Activated CD8-positive, alpha-beta memory T cell treated with anti-CD3 and anti-CD28 coated beads for 36 hours (primary cell): ENCODE data around the gene PRIMA1. TPM values are rescaled to one million over a fixed set of nuclear protein-coding genes. Genes with fewer than 3 reads are reported as not detected.
"Not testable (repeated sequence)": the region's sequence is repeated elsewhere in the genome, so short reads cannot be mapped to it uniquely, and the experiment has no call there.

ENCODE experiments used
- CTCF ChIA-PET: fragments of 350-600 bp; sonication (Branson Sonifier 250); formaldehyde crosslinking; loops from one replicate; lab custom pipeline; 2021; ENCODE audit warnings: antibody characterized with exemption; lab: Charles Lee
- POLR2A ChIA-PET: fragments of 350-600 bp; sonication (Branson Sonifier 250); formaldehyde crosslinking; loops from one replicate; lab custom pipeline; 2021; ENCODE audit warnings: antibody characterized with exemption; lab: Charles Lee
- total RNA-seq, 2 experiments: library from RNA; stranded (reverse); gene quantifications; one replicate each; pipeline ENCODE4 v1.2.3, GENCODE V29; 2021

The PRIMA1 gene, protein sequence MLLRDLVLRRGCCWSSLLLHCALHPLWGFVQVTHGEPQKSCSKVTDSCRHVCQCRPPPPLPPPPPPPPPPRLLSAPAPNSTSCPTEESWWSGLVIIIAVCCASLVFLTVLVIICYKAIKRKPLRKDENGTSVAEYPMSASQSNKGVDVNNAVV
- not detected for total RNA-seq

DNA sequence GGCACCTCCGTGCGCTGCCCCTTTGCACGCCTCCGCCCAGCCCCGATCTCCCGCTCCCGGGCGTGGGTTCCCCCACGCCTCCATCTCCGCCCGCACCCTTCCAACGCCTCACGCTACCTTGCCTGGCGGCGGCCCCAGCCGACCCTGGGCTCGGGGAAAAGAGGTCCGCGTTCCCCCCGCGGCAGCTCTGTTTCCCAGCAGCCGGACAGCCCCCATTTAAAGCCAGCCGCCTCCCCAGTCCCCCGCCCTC, at the start of gene PRIMA1:
Gene PRIMA1, minus strand, starts transcription at position 193 of the 250 bp plus-strand sequence. CDS start 767 bp downstream, outside the sequence.
- ChIA-PET POLR2A (no interaction called here), CTCF (no interaction called here)

DNA sequence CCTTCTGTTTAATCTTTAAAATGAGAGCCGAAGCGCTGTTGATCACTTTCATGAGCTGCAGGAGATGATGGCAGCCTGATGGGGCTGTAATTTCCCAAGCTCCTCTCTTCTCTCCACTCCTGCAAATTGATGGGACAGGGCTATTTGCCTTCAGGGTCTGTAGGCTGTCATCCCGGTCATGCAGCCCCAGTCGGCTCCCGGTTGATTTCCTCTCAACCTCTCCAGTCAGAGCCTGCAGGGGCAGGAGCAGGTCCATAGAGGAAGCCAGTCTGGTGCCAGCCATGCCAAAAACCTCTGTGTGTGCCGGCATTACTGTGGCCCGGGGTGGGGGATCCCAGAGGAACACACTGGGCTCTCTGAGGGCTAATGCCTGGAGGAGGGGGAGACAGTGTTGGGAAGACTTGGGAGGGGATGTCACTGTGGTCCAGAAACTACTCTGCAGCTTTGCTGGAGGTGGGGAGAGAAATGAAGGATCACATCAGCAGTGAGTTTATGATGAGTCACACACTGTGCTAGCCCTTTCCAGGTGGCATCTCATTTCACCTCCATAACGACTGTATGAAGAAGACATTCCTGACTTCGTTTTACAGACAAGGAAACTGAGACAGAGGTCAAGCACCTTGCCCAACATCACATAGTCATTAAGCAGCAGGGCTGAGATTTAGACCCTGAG, 46.5 kb upstream of the PRIMA1 start:
- CTCF ChIA-PET = no interaction called here
- POLR2A ChIA-PET = no interaction called here

DNA sequence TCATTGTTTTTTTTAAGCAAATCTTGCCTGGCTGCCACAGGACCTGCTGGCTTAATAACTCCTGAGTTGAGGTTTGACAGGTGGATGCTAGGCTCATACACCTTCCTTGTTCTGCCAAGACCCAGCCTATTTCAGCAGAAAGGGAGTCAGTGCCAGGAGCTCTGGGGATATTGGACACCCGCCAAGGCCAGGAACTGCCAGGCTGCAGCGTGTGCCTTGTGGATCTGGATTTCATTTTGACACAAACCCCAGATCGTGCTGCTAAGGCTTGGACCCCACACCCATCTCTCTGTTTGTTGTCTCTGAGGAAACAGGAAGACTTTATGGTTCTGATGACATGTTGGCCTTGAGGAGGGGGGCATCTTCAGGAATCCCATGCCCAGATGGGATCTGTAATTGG, 44.4 kb upstream of the PRIMA1 start:
- POLR2A ChIA-PET = no interaction called here
- CTCF ChIA-PET = no interaction called here

DNA sequence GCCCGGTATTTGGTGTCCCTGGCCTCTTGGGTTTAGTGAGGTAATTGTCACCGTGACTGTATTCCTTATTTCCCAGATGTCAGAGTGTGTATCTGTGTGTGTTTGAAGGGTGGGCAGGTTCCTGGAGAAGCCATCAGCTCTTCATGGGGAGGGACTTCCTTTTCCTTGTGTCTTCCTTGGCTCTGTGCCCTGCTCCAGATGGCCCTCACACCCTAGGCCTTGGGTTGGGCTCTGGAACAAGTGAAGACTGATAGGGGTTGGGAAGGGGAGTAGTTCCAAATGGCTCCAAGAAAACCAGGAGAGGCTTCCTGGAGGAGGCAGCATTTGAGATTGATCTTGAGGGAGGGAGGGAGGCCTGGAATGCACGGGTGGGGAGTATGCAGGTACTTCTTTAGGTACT, 43.8 kb upstream of the PRIMA1 start:
- CTCF ChIA-PET = interaction anchor here (0.7 kb wide), 1 partner anchor 8 kb away, joined by 5 read pairs; no protein-coding TSS in a partner anchor
- POLR2A ChIA-PET = no interaction called here

DNA sequence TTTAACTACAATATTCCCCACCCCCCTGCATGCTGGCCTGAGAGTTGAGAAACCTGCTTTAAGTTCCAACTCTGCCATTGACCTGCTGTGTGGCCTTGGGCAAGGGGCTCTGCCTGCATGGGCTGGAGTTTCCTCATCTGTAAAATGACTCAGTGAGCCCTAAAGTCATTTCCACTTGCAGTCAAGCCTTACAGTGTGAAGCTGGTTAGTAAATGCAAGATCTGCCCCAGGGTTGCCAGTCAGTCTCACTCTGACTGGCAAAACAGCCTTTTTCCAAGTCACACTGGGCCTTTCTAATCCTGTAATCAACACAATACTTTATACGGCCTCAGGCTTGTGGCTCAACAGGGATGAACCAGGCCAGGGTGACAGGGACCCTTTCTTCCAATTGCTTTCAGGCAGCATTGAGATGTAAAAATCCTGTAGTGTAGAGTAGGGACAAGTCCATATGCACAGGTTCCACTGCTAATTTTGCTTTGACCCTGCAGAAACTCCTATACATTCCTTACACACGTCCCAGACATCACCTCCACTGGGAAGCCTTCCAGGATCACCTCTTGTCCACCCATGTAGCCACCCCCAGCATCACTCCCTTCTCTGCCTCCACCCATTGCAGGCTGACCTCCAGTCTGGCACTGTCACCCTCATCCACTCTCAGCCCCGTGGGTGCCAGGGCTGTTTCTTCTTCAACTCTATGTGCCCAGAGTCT, 42.6 kb upstream of the PRIMA1 start:
- ChIA-PET CTCF (interaction anchor here (0.7 kb wide), 1 partner anchor 7 kb away, joined by 5 read pairs; no protein-coding TSS in a partner anchor), POLR2A (no interaction called here)

DNA sequence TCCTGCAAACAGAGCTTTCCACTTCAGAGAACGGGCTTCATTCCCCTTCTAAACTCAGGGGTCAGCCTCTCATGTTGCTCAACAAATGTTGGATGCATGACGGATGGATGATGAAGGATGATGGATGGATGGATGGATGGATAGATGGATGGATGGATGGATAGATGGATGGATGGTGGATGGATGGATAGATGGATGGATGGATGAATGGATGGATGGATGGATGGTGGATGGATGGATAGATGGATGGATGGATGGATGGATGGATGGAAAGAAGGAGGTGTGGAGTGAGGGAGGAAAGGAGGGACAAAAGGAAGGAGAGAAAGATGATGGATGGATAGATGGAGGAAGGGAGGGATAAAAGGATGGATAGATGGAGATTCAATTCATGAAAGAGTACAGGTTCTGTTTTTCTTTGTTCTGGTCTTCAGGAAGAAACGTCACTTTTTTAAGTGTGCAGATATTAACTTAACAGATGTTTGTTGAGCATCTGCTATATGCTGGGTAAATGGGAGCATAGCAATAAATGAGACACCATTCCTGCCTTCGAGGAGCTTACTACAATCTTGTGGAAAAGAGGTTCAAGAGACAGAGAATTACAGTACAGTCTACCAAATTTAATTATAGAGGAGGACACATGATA, 41.7 kb upstream of the PRIMA1 start:
- ChIA-PET POLR2A (no interaction called here), CTCF (no interaction called here)

DNA sequence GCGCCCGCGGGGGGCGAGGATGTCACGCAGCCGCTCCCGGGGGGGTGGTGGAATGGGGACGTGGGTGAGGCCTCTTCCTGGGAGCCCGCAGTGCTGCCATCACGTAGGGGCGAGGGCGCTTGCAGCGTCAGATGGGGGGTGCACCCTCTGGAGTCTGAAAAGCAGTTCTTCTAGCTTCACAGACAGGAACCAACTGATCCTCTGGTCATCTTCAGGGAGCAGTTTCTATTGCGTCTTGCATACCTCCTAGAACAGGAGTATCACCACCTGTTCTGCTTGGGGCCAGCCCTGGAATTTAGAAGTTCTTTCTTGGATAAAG, 36.9 kb upstream of the PRIMA1 start:
- POLR2A ChIA-PET = no interaction called here
- CTCF ChIA-PET = no interaction called here

DNA sequence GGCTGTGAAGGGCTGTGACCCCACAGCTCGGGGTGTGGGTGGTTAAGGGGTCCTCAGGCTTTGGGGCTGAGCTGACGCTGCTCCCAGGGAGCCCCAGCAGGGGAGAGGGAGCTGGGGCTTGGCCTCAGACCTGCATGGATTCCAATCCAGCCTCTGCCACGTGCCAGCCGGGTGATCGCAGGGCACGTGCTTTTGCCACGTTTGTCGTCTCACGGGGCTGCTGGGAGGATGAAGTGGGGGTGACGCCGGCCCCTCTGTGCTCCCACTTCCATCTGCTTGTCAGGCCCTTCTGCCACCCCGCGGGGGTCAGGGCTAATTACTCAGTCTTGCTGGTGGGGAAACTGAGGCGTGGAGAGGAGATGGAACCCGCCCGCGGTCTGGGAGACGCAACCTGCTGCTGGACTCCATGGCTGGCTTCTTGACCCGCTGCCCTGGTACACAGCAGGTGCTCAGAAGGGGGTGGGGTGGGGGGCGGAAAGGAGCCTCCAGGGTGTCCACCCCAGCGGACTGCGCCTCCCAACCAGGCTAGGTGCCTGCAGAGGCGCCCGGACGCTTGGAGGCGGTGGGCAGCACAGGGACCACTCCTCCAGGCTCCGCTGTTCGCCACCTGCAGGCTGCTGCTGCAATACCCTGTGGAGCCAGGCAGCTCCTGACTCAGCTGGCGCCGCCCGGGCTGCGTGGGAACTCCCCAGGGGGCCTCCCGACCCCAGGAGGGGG, 36.4 kb upstream of the PRIMA1 start:
- ChIA-PET CTCF (no interaction called here), POLR2A (no interaction called here)

DNA sequence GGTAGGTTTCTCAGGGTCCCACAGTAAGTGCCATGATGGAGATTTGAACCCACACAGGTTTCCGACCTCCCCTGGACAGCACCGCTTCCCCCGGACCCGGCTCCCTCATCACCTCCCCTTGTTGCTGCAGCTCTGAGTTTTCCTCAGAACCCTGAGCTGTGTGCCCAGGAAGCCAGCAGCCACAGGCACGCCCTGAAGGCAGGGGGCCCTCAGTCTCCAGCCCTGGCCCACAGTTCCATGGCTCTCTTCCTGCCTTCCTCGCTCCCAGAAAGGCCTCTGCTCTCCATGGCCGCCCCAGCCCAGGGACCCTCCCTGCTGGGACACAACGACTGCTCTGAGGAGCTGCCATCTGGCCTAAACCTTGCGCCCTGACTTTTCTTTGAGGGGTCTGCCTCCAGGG, 35.8 kb upstream of the PRIMA1 start:
- ChIA-PET POLR2A (no interaction called here), CTCF (interaction anchor here (0.5 kb wide), 1 partner anchor 7 kb away, joined by 5 read pairs; no protein-coding TSS in a partner anchor)

DNA sequence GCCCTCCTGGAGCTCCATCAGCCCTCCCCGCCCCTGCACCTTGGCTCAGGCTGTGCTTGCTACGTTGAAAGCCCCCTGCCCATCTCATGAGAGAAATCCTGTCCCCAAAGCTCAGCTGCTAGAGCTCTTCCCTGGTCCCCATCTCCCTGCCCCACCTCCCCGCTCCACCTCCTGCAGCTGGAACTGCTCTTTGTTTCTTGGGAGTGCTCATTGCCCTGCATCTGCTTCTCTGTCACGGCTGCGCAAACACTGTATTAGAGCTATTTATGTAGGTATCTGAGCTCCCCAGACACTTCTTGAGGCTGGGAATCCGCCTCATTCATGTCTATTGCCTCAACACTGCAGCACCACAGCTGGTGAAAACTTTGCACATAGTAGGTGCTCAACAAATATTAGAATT, 32.8 kb upstream of the PRIMA1 start:
- ChIA-PET CTCF (no interaction called here), POLR2A (no interaction called here)

DNA sequence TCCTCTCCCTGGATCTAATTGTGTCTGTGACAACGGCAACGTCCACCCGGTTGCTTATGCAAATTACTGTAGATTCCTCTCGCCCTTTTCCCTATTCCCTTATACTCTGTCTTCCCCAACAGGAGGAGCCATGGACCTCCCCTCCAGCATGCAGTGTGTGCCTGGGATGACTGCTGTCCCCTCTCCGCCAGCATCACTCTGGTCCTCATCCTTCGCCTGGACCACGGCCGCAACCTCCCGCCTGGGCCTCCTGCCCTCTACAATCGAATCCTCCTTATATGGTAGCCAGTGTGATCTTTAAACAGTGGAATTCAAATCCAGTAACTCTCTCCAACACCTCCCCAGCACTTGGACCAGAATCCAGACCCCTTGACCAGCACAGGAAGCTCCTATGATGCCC, 30.6 kb upstream of the PRIMA1 start:
- ChIA-PET POLR2A (no interaction called here), CTCF (no interaction called here)

DNA sequence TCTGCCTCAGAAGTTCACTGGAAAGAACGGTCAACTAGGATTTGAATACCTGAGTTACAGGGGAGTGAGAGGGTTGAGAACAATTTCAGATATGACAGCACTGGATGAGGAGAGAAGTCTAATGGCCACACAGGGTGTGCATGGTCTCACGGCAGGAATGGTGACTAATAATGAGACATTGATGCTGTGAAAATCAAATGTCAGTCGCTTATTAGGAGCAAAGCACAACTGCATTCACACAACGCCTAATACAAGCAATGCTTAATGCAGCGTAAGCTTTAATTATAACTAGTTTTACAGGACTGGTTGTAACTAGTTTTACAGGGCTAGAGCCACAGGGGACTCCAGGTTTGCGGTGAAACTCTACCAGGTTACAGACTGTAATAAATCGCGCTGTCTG, 23.4 kb upstream of the PRIMA1 start:
- POLR2A ChIA-PET = no interaction called here

DNA sequence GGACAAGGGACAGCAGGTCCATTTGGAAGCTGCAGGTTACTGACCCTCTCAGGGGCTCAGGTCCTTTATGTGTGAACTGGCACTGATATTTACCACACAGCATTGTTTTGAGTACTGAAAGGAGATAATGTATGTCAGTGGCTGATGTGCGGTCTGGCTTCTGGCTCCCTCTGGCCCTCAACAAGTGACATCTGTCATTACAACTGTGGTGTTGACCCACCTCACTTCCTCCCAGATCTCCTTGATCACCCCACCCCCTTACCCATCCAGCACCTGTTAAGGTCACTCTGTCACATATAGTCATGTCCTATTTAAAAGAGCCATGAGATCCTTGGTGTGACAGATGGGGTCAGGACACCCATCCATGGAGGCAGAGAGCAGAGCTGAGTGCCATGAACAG, 22.7 kb upstream of the PRIMA1 start:
- POLR2A ChIA-PET = no interaction called here
- CTCF ChIA-PET = no interaction called here

More for the DNA sequence above, 23.4 kb upstream of the PRIMA1 start:
- CTCF ChIA-PET = no interaction called here

DNA sequence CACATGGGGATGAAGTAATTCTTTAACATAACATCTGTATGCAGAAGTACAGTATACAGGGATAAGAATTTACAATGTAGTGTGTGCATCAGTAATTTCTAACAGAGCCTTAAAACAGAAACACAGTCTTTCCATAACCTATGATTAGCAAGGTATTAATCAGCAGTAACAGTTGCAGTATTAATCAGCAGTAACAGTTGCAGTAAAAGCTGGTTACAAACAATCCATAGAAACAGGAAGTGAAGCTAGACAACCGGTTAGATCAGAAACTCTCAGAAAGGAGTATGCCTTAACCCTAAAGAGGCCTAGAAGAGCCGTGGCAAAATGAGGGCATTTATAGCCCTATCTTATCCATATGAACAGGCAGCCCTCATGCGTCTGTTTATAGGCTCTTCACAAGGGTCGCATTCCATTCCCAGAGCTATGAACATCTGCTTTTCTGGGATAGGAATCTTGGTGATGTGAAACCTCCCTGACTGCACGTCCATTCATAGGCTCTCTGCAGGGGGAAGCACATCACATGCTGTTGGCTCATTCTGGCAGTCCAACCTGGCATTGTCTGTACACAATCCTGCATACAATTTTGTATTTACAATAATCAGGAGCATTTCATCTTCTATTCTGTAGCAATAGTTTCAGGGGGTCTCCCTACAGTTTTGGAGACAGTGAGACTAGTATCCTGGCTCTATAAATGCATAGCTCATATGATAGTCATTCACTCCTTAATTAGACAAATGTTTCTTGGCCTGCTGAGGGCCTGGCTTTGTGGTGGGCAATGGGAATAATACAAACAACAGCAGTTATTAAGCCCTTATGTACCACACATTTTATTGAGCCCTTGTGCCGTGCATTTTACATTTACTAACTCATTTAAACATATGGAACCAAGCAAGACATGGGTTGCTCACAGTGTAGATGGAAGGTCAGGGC, 21.5 kb upstream of the PRIMA1 start:
- POLR2A ChIA-PET, CTCF ChIA-PET: not testable (repeated sequence)

DNA sequence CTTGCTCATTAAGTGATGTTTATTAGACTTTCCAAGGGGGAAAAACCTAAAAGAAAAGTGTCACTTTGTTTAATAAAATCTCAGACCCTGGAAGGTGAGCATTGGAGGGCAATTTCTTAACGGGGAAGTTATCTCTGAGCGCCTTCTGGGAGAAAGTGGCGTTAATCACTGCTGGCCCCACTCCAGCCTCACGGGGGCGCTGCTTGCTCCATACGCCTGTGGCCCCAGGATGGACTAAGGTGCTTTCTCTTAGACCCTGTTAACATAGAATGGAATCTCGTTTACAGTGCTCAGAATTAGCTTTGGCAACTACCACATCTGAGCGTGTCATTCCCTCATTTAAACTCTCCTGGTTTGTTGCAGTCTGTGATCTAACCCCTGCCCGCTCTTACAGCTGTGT, 16.4 kb upstream of the PRIMA1 start:
- ChIA-PET CTCF (no interaction called here), POLR2A (no interaction called here)

DNA sequence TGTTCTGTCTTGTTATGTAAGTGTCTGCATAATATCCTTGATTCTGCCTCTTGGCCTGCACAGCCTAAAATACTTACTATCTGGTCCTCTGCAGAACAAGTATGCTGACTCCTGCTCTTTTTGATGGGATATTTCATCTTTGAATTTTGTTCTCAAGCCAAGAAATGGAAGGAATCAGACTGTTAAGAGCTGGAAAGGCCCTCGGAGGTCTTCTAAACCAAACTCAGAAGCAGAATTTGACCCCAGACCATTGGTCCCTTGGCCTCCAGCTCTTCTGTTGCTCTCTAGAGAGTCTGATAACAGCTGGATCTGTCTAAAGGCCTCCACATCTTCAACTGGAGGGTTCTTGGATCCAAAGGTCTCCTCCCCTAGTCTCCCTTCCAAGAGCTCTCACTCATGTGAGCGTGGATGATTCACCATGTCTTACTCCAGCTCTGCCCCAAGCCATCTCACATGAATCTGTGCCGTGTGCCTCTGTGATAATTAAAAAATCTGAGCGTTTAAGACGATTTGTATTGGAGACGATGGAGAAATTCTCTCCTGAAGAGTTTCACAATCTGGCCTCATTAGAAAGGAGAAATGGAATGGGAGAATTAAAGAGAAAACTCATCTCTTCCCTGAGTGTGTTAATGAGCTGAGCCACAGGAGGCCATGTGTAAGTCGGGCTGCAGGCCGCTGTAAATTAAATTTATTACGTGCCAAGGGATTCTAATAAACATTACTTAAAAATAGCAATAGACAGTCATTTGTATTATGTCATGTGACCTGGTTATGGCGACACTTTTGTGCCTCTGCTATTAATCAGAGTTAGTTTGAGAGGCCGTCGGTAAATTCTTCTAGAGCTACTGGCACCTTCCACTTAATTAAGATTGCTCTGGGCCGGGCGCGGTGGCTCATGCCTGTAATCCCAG, 15.4 kb upstream of the PRIMA1 start:
- ChIA-PET POLR2A (no interaction called here), CTCF (interaction anchor here (0.6 to 1.0 kb wide), 2 partner anchors 12 to 559 kb away, joined by 3 read pairs; no protein-coding TSS in a partner anchor)

DNA sequence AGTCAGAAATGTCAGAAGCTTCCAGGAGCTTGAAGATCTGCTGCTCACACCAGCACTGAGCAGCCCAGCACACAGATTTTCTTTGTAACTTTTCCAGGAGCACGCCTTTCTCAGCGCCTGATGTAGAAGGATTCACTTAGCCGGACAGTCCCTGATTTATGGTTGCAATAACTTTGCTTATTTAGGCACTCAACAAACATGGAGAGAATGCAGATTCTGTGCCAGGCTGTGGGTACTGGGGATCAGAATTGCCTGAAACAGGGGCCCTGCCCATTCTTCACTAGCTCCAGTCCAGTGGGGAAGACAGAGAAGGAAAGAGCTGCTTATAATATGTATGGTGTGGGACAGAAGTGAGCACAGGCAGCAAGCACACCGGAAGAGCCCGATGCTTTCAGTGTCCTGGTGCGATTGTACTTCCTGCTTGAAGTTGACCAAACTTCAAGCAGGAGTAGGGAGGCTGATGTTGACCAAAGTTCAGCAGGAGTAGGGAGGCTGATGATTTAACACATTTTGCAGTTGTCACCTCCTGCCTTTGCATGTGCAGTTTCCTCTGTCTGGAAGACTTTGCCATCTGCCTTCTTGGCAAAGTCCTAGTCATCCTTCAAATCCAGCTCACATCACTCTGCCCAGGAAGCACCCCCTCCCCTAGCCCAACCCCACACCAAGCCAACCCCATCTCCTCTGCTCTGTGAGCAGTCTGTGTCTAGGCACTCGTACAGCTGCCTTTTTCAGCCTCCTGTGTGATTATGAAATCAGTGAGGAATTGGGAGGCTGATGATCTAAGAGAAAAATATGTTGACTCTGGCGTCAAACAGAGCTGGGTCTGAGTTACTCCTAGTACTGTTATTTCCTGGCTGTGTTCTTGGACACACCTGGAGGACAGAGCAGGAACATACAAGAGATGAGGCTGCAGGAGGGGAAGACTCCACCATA, 12.0 kb upstream of the PRIMA1 start:
- ChIA-PET CTCF (no interaction called here), POLR2A (no interaction called here)
